Activated CD8-positive, alpha-beta memory T cell treated with anti-CD3 and anti-CD28 coated beads for 48 hours (primary cell): Measurements from ENCODE around the gene STH.
"Not testable (repeated sequence)": the region's sequence is repeated elsewhere in the genome, so short reads cannot be mapped to it uniquely, and the experiment has no call there.

Experiments used
- DNase-seq, 3 experiments: peaks; one replicate each; pipeline ENCODE4 v3.0.0-alpha.2; 2020; ENCODE audit warnings: low read depth in 2 of 3, low spot score in 2 of 3

STH gene

GRCh38 chr17:45998987-45999899 is at the start of gene STH:
STH (plus strand) TSS chr17:45999250; CDS start chr17:45999280, 30 bp downstream.
- DNase-seq, result no peak

GRCh38 chr17:45949755-45950320 is 49.2 kb upstream of the STH start:
- DNase-seq, result no peak

GRCh38 chr17:45950888-45951287 is 48.2 kb upstream of the STH start:
- DNase-seq, result no peak

GRCh38 chr17:45951403-45951802 is 47.6 kb upstream of the STH start:
- DNase-seq, result no peak

- no peak for DNase-seq
These were observed 47.1 kb upstream of the STH start for GRCh38 chr17:45951941-45952340.

- DNase-seq, result no peak
These were observed 46.2 kb upstream of the STH start for GRCh38 chr17:45952814-45953320.

- DNase-seq, result no peak
These were observed 45.5 kb upstream of the STH start for GRCh38 chr17:45953561-45953960.

GRCh38 chr17:45954914-45955313 is 44.1 kb upstream of the STH start:
- DNase-seq, result no peak

GRCh38 chr17:45955326-45955725 is 43.7 kb upstream of the STH start:
- no peak for DNase-seq

- DNase-seq, result no peak
These were observed 43.0 kb upstream of the STH start for GRCh38 chr17:45956090-45956489.

- DNase-seq, result not testable (repeated sequence)
These were observed 42.3 kb upstream of the STH start for GRCh38 chr17:45956746-45957145.

GRCh38 chr17:45958307-45958706 is 40.7 kb upstream of the STH start:
- no peak for DNase-seq

GRCh38 chr17:45958994-45959665 is 39.9 kb upstream of the STH start:
- no peak for DNase-seq

- DNase-seq, result no peak
These were observed 38.7 kb upstream of the STH start for GRCh38 chr17:45960311-45960710.

GRCh38 chr17:45961206-45961605 is 37.8 kb upstream of the STH start:
- DNase-seq, result no peak

- DNase-seq, result no peak
These were observed 36.7 kb upstream of the STH start for GRCh38 chr17:45962221-45962972.

GRCh38 chr17:45963283-45963682 is 35.8 kb upstream of the STH start:
- DNase-seq, result no peak

- no peak for DNase-seq
These were observed 35.2 kb upstream of the STH start for GRCh38 chr17:45963889-45964288.

GRCh38 chr17:45964634-45965033 is 34.4 kb upstream of the STH start:
- no peak for DNase-seq

- no peak for DNase-seq
These were observed 33.2 kb upstream of the STH start for GRCh38 chr17:45965812-45966211.

- no peak for DNase-seq
These were observed 32.3 kb upstream of the STH start for GRCh38 chr17:45966606-45967280.
